ENCODE measurements around the gene RARS2.

RARS2 gene

DNA sequence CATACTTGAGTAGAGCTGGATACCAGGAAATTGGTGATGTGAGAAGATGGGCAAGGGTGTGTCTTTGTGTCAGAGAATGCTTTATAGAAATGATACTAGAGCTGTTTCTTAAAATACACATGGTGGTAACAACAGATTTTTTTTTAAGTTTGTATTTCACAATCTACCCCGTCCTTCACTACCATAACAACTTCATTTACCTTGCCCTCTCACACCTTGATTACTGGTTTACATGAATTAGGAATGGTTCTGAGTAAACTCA is 45.4 kb downstream of the RARS2 start:
- peaks cover 3 to 4% of the 10 kb centered on the region in 2 donors for H3K9me3 ChIP-seq (ENCODE audit: control insufficient read depth in 1 of 2, low read length in 2 of 2)
- no peak overlapping the region for H3K4me3 ChIP-seq (ENCODE audit: low read depth in 1 of 2, low read length in 2 of 2)
- H3K4me1 ChIP-seq (ENCODE audit: control insufficient read depth in 1 of 2, insufficient read depth in 2 of 2, low read length in 2 of 2), result no peaks in the 10 kb centered on the region
- peaks cover 33 to 42% of the 10 kb centered on the region in 2 donors for H3K36me3 ChIP-seq (ENCODE audit: control insufficient read depth in 1 of 2, insufficient read depth in 2 of 2, low read length in 2 of 2)
- no peak overlapping the region for H3K27ac ChIP-seq (ENCODE audit: low read depth, low read length)
- no peak overlapping the region for H3K9ac ChIP-seq (ENCODE audit: low read depth in 1 of 2, low read length in 2 of 2)
- no peaks in the 10 kb centered on the region for H3K27me3 ChIP-seq (ENCODE audit: control insufficient read depth in 1 of 2, insufficient read depth in 2 of 2, low read length in 2 of 2)

GRCh38 chr6:87543696-87544473 is 45.9 kb downstream of the RARS2 start:
- H3K36me3 ChIP-seq (ENCODE audit: control insufficient read depth in 1 of 2, insufficient read depth in 2 of 2, low read length in 2 of 2), result peaks cover 33 to 46% of the 10 kb centered on the region in 2 donors

GRCh38 chr6:87541744-87542143 is 48.0 kb downstream of the RARS2 start:
- H3K4me1 ChIP-seq (ENCODE audit: control insufficient read depth in 1 of 2, insufficient read depth in 2 of 2, low read length in 2 of 2), result peaks cover 0 to 5% of the 10 kb centered on the region in 2 donors
- peaks cover 4 to 6% of the 10 kb centered on the region in 2 donors for H3K9me3 ChIP-seq (ENCODE audit: control insufficient read depth in 1 of 2, low read length in 2 of 2)
- peaks cover 33 to 45% of the 10 kb centered on the region in 2 donors for H3K36me3 ChIP-seq (ENCODE audit: control insufficient read depth in 1 of 2, insufficient read depth in 2 of 2, low read length in 2 of 2)
- no peaks in the 10 kb centered on the region for H3K27me3 ChIP-seq (ENCODE audit: control insufficient read depth in 1 of 2, insufficient read depth in 2 of 2, low read length in 2 of 2)
- no peak overlapping the region for H3K4me3 ChIP-seq (ENCODE audit: low read depth in 1 of 2, low read length in 2 of 2)
- no peak overlapping the region for H3K27ac ChIP-seq (ENCODE audit: low read depth, low read length)
- H3K9ac ChIP-seq (ENCODE audit: low read depth in 1 of 2, low read length in 2 of 2), result no peak overlapping the region

More at GRCh38 chr6:87543696-87544473, 45.9 kb downstream of the RARS2 start:
- peaks cover 4 to 6% of the 10 kb centered on the region in 2 donors for H3K9me3 ChIP-seq (ENCODE audit: control insufficient read depth in 1 of 2, low read length in 2 of 2)
- H3K4me1 ChIP-seq (ENCODE audit: control insufficient read depth in 1 of 2, insufficient read depth in 2 of 2, low read length in 2 of 2), result no peaks in the 10 kb centered on the region
- H3K9ac ChIP-seq (ENCODE audit: low read depth in 1 of 2, low read length in 2 of 2), result no peak overlapping the region
- no peak overlapping the region for H3K4me3 ChIP-seq (ENCODE audit: low read depth in 1 of 2, low read length in 2 of 2)
- H3K27ac ChIP-seq (ENCODE audit: low read depth, low read length), result no peak overlapping the region
- no peaks in the 10 kb centered on the region for H3K27me3 ChIP-seq (ENCODE audit: control insufficient read depth in 1 of 2, insufficient read depth in 2 of 2, low read length in 2 of 2)

DNA sequence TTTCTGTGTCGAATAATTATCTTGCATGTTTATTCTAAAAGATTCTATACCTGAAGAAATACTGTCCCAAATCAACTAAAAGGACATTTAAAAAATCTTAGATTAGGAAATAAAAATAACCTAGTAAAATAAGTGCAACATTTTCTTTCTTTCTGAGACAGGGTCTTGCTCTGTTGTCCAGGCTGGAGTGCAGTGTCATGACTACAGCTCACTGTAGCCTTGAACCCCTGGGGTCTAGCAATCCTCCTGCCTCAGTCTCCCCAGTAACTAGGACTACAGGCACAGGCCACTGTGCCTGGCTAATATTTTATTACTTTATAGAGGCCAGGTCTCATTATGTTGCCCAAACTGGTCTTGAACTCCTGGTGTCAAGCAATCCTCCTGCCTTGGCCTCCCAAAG is 48.7 kb downstream of the RARS2 start:
- Histone ChIP-seq H3K27me3 (ENCODE audit: control insufficient read depth in 1 of 2, insufficient read depth in 2 of 2, low read length in 2 of 2) (no peaks in the 10 kb centered on the region), H3K9ac (ENCODE audit: low read depth in 1 of 2, low read length in 2 of 2) (no peak overlapping the region), H3K4me1 (ENCODE audit: control insufficient read depth in 1 of 2, insufficient read depth in 2 of 2, low read length in 2 of 2) (peaks cover 0 to 5% of the 10 kb centered on the region in 2 donors), H3K4me3 (ENCODE audit: low read depth in 1 of 2, low read length in 2 of 2) (no peak overlapping the region), H3K9me3 (ENCODE audit: control insufficient read depth in 1 of 2, low read length in 2 of 2) (peaks cover 4 to 6% of the 10 kb centered on the region in 2 donors), H3K27ac (ENCODE audit: low read depth, low read length) (no peak overlapping the region), H3K36me3 (ENCODE audit: control insufficient read depth in 1 of 2, insufficient read depth in 2 of 2, low read length in 2 of 2) (peaks cover 28 to 40% of the 10 kb centered on the region in 2 donors)

GRCh38 chr6:87540539-87540938 is 49.2 kb downstream of the RARS2 start:
- H3K36me3 ChIP-seq (ENCODE audit: control insufficient read depth in 1 of 2, insufficient read depth in 2 of 2, low read length in 2 of 2), result peaks cover 28 to 39% of the 10 kb centered on the region in 2 donors

GRCh38 chr6:87539554-87539953 is 50.2 kb downstream of the RARS2 start:
- Histone ChIP-seq H3K9me3 (ENCODE audit: control insufficient read depth in 1 of 2, low read length in 2 of 2) (peaks cover 4 to 6% of the 10 kb centered on the region in 2 donors), H3K9ac (ENCODE audit: low read depth in 1 of 2, low read length in 2 of 2) (no peak overlapping the region), H3K4me3 (ENCODE audit: low read depth in 1 of 2, low read length in 2 of 2) (no peak overlapping the region), H3K36me3 (ENCODE audit: control insufficient read depth in 1 of 2, insufficient read depth in 2 of 2, low read length in 2 of 2) (peaks cover 21 to 34% of the 10 kb centered on the region in 2 donors), H3K27me3 (ENCODE audit: control insufficient read depth in 1 of 2, insufficient read depth in 2 of 2, low read length in 2 of 2) (no peaks in the 10 kb centered on the region), H3K4me1 (ENCODE audit: control insufficient read depth in 1 of 2, insufficient read depth in 2 of 2, low read length in 2 of 2) (peaks cover 0 to 5% of the 10 kb centered on the region in 2 donors), H3K27ac (ENCODE audit: low read depth, low read length) (no peak overlapping the region)

More at GRCh38 chr6:87540539-87540938, 49.2 kb downstream of the RARS2 start:
- Histone ChIP-seq H3K9ac (ENCODE audit: low read depth in 1 of 2, low read length in 2 of 2) (no peak overlapping the region), H3K27me3 (ENCODE audit: control insufficient read depth in 1 of 2, insufficient read depth in 2 of 2, low read length in 2 of 2) (no peaks in the 10 kb centered on the region), H3K4me1 (ENCODE audit: control insufficient read depth in 1 of 2, insufficient read depth in 2 of 2, low read length in 2 of 2) (peaks cover 0 to 5% of the 10 kb centered on the region in 2 donors), H3K4me3 (ENCODE audit: low read depth in 1 of 2, low read length in 2 of 2) (no peak overlapping the region), H3K27ac (ENCODE audit: low read depth, low read length) (no peak overlapping the region), H3K9me3 (ENCODE audit: control insufficient read depth in 1 of 2, low read length in 2 of 2) (peaks cover 4 to 6% of the 10 kb centered on the region in 2 donors)

- Histone ChIP-seq H3K4me1 (ENCODE audit: control insufficient read depth in 1 of 2, insufficient read depth in 2 of 2, low read length in 2 of 2) (peaks cover 0 to 5% of the 10 kb centered on the region in 2 donors), H3K4me3 (ENCODE audit: low read depth in 1 of 2, low read length in 2 of 2) (no peak overlapping the region), H3K36me3 (ENCODE audit: control insufficient read depth in 1 of 2, insufficient read depth in 2 of 2, low read length in 2 of 2) (peaks cover 12 to 31% of the 10 kb centered on the region in 2 donors), H3K27me3 (ENCODE audit: control insufficient read depth in 1 of 2, insufficient read depth in 2 of 2, low read length in 2 of 2) (no peaks in the 10 kb centered on the region), H3K9me3 (ENCODE audit: control insufficient read depth in 1 of 2, low read length in 2 of 2) (peaks cover 4 to 6% of the 10 kb centered on the region in 2 donors), H3K9ac (ENCODE audit: low read depth in 1 of 2, low read length in 2 of 2) (no peak overlapping the region), H3K27ac (ENCODE audit: low read depth, low read length) (no peak overlapping the region)
Measured at GRCh38 chr6:87538510-87539260, 51.1 kb downstream of the RARS2 start.

DNA sequence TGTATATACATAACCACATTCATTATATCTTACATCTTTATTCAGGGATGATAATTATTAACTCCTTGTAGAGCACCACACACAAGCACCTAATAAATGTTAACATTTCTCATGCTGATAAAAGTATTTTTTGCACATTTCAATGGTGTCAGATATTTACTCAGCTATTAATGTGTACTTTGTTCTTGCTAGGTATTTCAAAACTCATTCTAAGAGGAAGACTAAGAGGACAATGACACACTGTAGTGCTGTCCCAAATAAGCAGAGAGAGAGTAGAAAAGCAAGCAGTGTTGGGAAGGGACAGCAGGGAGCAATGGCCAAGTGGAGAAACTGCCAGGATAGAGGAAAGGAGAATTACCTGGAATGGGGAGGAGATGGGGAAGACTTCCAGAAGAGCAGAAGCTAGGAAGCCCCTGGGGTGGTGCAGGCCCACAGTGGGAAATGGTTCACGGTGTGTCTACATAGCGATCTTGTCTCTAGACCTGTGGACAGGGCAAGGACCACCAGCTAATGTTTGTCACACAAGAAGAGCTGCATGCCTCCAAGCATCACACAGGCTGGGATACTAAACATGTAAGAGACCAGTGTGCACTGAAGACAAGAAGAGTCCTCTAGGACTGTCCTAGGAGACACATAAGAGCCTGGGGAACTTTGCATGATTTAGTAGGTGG is 55.3 kb downstream of the RARS2 start:
- H3K4me1 ChIP-seq (ENCODE audit: control insufficient read depth in 1 of 2, insufficient read depth in 2 of 2, low read length in 2 of 2), result peaks cover 0 to 5% of the 10 kb centered on the region in 2 donors
- H3K27ac ChIP-seq (ENCODE audit: low read depth, low read length), result no peak overlapping the region
- no peaks in the 10 kb centered on the region for H3K27me3 ChIP-seq (ENCODE audit: control insufficient read depth in 1 of 2, insufficient read depth in 2 of 2, low read length in 2 of 2)
- H3K36me3 ChIP-seq (ENCODE audit: control insufficient read depth in 1 of 2, insufficient read depth in 2 of 2, low read length in 2 of 2), result peaks cover 5 to 24% of the 10 kb centered on the region in 2 donors
- H3K9ac ChIP-seq (ENCODE audit: low read depth in 1 of 2, low read length in 2 of 2), result no peak overlapping the region
- peaks cover 0 to 4% of the 10 kb centered on the region in 2 donors for H3K9me3 ChIP-seq (ENCODE audit: control insufficient read depth in 1 of 2, low read length in 2 of 2)
- no peak overlapping the region for H3K4me3 ChIP-seq (ENCODE audit: low read depth in 1 of 2, low read length in 2 of 2)

- no peak overlapping the region for H3K9ac ChIP-seq (ENCODE audit: low read depth in 1 of 2, low read length in 2 of 2)
- no peak overlapping the region for H3K27ac ChIP-seq (ENCODE audit: low read depth, low read length)
- no peaks in the 10 kb centered on the region for H3K27me3 ChIP-seq (ENCODE audit: control insufficient read depth in 1 of 2, insufficient read depth in 2 of 2, low read length in 2 of 2)
- H3K9me3 ChIP-seq (ENCODE audit: control insufficient read depth in 1 of 2, low read length in 2 of 2), result no peaks in the 10 kb centered on the region
- peaks cover 8 to 18% of the 10 kb centered on the region in 2 donors for H3K36me3 ChIP-seq (ENCODE audit: control insufficient read depth in 1 of 2, insufficient read depth in 2 of 2, low read length in 2 of 2)
- H3K4me3 ChIP-seq (ENCODE audit: low read depth in 1 of 2, low read length in 2 of 2), result no peak overlapping the region
- no peaks in the 10 kb centered on the region for H3K4me1 ChIP-seq (ENCODE audit: control insufficient read depth in 1 of 2, insufficient read depth in 2 of 2, low read length in 2 of 2)
Measured at GRCh38 chr6:87529221-87529620, 60.6 kb downstream of the RARS2 start.

DNA sequence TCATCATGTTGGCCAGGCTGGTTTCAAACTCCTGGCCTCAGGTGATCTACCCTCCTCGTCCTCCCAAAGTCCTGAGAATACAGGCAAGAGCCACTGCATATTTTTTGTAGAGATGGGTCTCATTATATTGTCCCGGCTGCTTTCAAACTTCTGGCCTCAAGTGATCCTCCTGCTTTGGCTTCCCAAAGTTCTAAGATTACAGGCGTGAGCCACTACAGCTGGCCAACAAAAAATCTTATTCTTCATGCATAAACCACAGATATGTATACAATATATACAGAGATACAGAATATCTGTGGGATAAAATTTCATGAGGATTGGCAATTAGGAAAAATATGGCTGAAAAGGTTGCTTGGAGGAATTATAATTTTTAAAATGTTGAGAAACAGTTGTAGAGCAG is 67.1 kb downstream of the RARS2 start:
- Histone ChIP-seq H3K27ac (ENCODE audit: low read depth, low read length) (no peak overlapping the region), H3K9me3 (ENCODE audit: control insufficient read depth in 1 of 2, low read length in 2 of 2) (no peaks in the 10 kb centered on the region), H3K4me3 (ENCODE audit: low read depth in 1 of 2, low read length in 2 of 2) (no peak overlapping the region), H3K27me3 (ENCODE audit: control insufficient read depth in 1 of 2, insufficient read depth in 2 of 2, low read length in 2 of 2) (no peaks in the 10 kb centered on the region), H3K36me3 (ENCODE audit: control insufficient read depth in 1 of 2, insufficient read depth in 2 of 2, low read length in 2 of 2) (peaks cover 20 to 35% of the 10 kb centered on the region in 2 donors), H3K4me1 (ENCODE audit: control insufficient read depth in 1 of 2, insufficient read depth in 2 of 2, low read length in 2 of 2) (no peaks in the 10 kb centered on the region), H3K9ac (ENCODE audit: low read depth in 1 of 2, low read length in 2 of 2) (no peak overlapping the region)
